GM21529 (cell line): ENCODE measurements around the gene PLK5.
"Not testable (repeated sequence)": the region's sequence is repeated elsewhere in the genome, so short reads cannot be mapped to it uniquely, and the experiment has no call there.

Experiments
- ATAC-seq: cut with Tn5 transposase; IDR thresholded peaks from one replicate; pipeline ENCODE4 v1.9.1; 2021; ENCODE audit not compliant: unreplicated experiment

PLK5 gene

GRCh38 chr19:1507763-1508506 is 15.9 kb upstream of the PLK5 start:
- ATAC-seq: no peak

GRCh38 chr19:1508507-1508856 is 15.4 kb upstream of the PLK5 start:
- ATAC-seq: no peak

- no peak for ATAC-seq
Measured at GRCh38 chr19:1509602-1510441, 14.1 kb upstream of the PLK5 start.

GRCh38 chr19:1510442-1510806 is 13.5 kb upstream of the PLK5 start:
- no peak for ATAC-seq

- no peak for ATAC-seq
Measured at GRCh38 chr19:1510807-1511206, 13.1 kb upstream of the PLK5 start.

- ATAC-seq: no peak
Measured at GRCh38 chr19:1511318-1512317, 12.3 kb upstream of the PLK5 start.

- no peak for ATAC-seq
Measured at GRCh38 chr19:1512671-1513498, 11.0 kb upstream of the PLK5 start, which contains the start of gene ADAMTSL5. TSS of gene ADAMTSL5 (minus strand) at chr19:1513019. CDS start at chr19:1510943, 2,076 bp downstream.

GRCh38 chr19:1513499-1514294 is 10.2 kb upstream of the PLK5 start:
- ATAC-seq: no peak

- ATAC-seq: no peak
Measured at GRCh38 chr19:1514295-1514661, 9.6 kb upstream of the PLK5 start.

GRCh38 chr19:1514986-1515721 is 8.7 kb upstream of the PLK5 start:
- no peak for ATAC-seq

- no peak for ATAC-seq
Measured at GRCh38 chr19:1516395-1516753, 7.5 kb upstream of the PLK5 start.

GRCh38 chr19:1518471-1518870 is 5.4 kb upstream of the PLK5 start:
- ATAC-seq: no peak

GRCh38 chr19:1519802-1520201 is 4.1 kb upstream of the PLK5 start:
- not testable (repeated sequence) for ATAC-seq

- no peak for ATAC-seq
Measured at GRCh38 chr19:1520203-1520780, 3.6 kb upstream of the PLK5 start.

GRCh38 chr19:1521636-1522035 is 2.2 kb upstream of the PLK5 start:
- no peak for ATAC-seq

GRCh38 chr19:1522061-1522460 is 1.8 kb upstream of the PLK5 start:
- ATAC-seq: no peak

GRCh38 chr19:1522838-1523237 is 1.0 kb upstream of the PLK5 start:
- ATAC-seq: no peak

- no peak for ATAC-seq
Measured at GRCh38 chr19:1524287-1524971, 552 bp downstream of the PLK5 start.
